GM12875 (cell line): ENCODE data around the gene RELL2.

Experiments
- H3K4me3 ChIP-seq: one replicate; pipeline ENCODE4 v1.5.1; 2011; ENCODE audit warnings: low read depth, low read length, control low read depth
- CTCF ChIP-seq: IDR thresholded peaks from 2 replicates; pipeline ENCODE4 v1.5.1; 2011; ENCODE audit warnings: low read depth, mild to moderate bottlenecking, control low read depth, inconsistent platforms, low read length, moderate library complexity, borderline replicate concordance; ENCODE audit not compliant: insufficient read depth

The RELL2 gene

GRCh38 chr5:141636413-141637122 is at the start of gene RELL2, which contains the start of gene HDAC3:
Gene RELL2 (plus strand): TSS chr5:141636997. CDS start chr5:141638226, 1,229 bp downstream.
Gene HDAC3 (minus strand): TSS chr5:141636849. CDS start chr5:141636790, 59 bp downstream.
- H3K4me3 ChIP-seq: peak within 1 kb of the TSS; percentile 86

DNA sequence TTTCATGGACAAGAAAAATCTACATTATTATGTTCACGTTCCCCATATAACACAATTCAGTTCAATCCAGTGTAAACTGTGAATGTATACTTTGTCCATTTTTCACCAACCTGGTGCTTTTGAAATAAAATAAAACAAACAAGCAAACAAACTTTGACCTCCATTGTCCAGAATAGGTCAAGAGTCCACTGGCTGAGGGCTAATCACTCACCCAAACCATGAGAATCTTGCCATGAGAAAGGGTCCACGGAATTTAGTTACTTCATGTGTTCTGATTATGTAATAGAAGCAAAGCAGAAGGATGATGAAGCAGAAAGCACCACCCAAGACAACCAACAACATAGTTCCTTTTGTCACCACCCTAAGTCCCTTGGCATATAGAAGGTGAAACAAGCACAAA is 46.7 kb upstream of the RELL2 start:
- no peak for TF ChIP-seq CTCF
- no peak overlapping the region for H3K4me3 ChIP-seq

More at GRCh38 chr5:141636413-141637122, at the start of gene RELL2, which contains the start of gene HDAC3:
- TF ChIP-seq CTCF: no peak

GRCh38 chr5:141596867-141597266 is 39.9 kb upstream of the RELL2 start:
- no peak overlapping the region for H3K4me3 ChIP-seq
- TF ChIP-seq CTCF: no peak

DNA sequence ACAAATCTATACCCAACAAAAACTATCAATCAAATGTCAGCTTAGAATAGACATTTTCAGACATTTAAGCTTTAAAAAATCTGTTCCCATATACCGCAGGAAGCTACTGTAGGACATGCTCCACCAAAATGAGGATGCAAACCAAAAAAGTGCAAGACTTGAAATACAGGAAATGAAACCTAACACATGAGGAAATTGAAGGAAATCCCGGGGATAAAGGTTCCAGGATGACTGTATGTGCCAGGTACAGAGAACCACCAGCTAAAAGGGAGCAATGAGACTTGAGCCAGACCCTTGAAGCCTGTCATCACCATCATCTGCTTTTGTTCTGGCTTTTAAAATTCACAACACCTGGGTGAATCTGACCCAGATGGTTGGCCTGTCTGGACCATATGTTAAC is 39.4 kb upstream of the RELL2 start:
- no peak overlapping the region for H3K4me3 ChIP-seq
- no peak for TF ChIP-seq CTCF

GRCh38 chr5:141597814-141598213 is 39.0 kb upstream of the RELL2 start:
- TF ChIP-seq CTCF: no peak
- no peak overlapping the region for H3K4me3 ChIP-seq

DNA sequence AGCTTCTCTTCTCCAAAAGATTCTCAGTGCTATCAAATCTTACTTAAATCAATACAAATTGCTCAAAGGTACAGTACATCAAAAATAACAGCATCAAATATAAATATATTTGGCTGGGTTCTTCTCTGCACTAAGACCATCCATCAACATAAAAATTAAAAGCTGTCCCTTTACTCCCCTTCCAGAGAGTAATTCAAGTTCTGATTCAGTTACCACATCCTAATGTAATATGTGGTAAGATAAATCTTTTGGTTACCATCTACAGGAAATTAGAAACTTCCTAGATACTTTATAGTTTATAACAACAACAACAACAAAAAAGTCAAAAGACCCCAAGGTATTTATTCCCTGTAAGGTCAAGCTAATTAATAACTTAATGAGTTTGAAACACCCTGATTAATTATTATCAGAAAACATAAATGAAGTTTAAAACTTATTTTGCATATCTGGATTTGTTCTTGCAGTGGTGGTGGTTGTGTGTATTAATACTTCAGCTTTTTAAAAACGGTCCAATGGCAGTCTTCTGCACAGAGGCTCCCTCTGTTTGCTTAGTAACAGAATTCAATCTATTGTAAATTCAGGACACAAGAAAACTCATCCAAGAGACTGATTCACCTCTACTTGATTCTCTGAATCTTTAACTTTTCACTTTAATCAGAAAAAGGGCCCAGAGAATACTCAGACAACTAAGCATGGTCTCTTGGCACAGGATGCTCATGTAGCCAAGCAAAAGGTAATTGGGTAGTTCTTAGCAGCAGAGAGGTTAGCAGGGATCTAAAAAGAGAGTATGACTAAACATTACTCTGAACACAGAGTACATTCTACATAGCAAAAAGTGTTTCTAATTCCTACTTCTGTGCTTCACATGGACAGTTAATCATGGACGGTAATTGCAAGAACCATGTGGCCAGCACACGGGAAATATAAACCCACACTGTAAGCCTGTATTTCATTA is 38.1 kb upstream of the RELL2 start:
- TF ChIP-seq CTCF: no peak
- H3K4me3 ChIP-seq: no peak overlapping the region

DNA sequence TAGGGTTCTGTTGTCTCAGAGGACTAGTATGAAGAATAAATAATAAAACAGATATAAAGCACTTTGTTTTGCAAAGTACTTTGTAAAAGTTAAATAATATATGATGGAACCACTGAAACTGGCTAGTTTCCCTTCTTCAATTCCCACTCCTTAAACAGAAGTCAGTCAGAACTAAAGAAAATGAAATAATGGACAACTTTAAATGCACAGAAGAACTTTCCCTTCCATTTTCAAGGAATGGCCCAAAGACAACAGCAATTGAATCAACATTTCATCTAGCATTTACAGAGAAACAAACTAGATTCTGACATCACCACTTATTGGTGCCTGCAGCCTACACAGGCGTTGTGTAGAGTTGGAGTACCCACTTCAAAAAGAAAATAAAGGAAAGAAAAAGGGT is 34.2 kb upstream of the RELL2 start:
- TF ChIP-seq CTCF: no peak
- no peak overlapping the region for H3K4me3 ChIP-seq
